GM19099 (cell line): ENCODE data around the gene PPP1R27.

Experiments
- POLR2A ChIP-seq: IDR thresholded peaks from 3 replicates; pipeline ENCODE4 v1.6.1; 2011; ENCODE audit warnings: low read depth; ENCODE audit not compliant: insufficient read length; ENCODE audit errors: extremely low read depth

PPP1R27 gene

GRCh38 chr17:81821603-81822311 is 13.1 kb downstream of the PPP1R27 start:
- no peak for TF ChIP-seq POLR2A

- no peak for TF ChIP-seq POLR2A
Observed at GRCh38 chr17:81821147-81821546, 13.7 kb downstream of the PPP1R27 start.

- no peak for TF ChIP-seq POLR2A
Observed at GRCh38 chr17:81819708-81820107, 15.1 kb downstream of the PPP1R27 start.

DNA sequence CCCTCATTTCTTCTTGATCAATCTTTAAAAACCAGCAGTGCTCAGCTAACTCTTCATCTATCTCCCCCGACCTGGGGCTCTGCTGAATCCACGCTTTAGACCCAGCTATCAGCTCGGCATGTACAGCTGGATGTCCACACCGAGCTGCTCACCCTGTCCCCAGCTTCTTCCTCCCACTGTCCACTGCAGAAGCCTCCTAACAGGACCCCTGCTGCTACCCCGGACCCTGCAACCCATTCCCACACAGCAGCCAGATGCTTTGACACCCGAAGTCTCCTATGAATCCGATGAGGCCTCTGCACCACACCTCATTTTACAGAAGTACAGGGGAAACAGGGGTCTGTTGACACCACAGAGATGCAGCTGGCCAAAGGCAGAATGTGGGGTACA is 17.1 kb downstream of the PPP1R27 start:
- no peak for TF ChIP-seq POLR2A

DNA sequence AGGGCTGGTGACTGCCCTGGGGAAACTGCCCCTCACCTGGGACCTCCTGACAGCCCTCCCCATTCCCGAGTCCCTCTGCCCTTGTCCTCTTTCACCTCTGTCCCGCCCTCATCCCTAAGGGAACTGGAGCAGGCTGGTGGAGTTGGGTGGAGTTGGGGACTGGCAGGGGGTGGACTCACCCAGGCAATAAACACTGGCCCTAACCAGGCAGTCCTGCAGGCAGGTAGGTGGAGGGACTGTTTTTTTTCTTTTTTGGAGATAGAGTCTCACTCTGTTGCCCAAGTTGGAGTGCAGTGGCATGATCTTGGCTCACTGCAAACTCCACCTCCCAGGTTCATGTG is 19.2 kb downstream of the PPP1R27 start:
- TF ChIP-seq POLR2A = no peak

DNA sequence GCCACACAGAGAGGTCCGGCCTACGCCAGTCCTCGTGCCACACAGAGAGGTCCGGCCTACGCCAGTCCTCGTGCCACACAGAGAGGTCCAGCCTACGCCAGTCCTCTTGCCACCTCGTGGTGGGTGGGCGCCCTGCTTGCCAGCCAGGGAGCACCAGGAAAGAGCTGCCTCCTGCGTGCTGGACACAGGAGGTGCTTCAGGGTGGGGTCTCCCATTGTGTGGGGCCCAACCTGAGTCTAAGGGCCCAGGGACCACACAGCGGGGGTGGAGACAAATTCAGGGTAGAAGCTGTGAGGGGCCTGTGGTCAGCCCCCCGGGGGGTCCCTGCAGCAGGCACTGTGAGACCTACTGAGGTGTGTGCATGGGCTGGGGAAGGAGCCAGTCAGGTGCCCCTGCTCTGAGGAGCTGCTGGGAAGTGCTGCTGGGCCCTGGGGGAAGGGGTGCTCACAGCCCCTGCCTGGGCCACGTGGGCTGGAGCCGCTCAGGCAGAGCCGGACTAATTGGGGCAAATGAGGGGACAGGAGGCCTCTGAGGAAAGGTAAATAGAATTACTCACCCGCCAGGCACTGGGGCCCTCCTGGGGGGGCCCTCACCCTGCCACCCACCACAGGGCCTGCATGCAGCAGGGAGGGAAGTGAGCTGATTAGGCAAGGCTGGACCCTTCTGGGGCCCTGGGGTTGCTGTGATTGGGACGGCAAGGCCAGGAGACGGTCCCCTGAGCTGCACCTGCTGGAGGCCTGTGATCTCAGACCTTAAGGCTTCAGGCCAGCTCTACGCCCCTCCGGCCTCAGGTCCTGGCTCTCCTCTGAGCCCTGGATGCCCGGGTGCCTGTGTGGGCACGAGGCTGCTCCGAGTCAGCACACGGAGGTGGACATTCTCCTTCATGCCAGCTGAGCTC is 19.9 kb downstream of the PPP1R27 start:
- no peak for TF ChIP-seq POLR2A

DNA sequence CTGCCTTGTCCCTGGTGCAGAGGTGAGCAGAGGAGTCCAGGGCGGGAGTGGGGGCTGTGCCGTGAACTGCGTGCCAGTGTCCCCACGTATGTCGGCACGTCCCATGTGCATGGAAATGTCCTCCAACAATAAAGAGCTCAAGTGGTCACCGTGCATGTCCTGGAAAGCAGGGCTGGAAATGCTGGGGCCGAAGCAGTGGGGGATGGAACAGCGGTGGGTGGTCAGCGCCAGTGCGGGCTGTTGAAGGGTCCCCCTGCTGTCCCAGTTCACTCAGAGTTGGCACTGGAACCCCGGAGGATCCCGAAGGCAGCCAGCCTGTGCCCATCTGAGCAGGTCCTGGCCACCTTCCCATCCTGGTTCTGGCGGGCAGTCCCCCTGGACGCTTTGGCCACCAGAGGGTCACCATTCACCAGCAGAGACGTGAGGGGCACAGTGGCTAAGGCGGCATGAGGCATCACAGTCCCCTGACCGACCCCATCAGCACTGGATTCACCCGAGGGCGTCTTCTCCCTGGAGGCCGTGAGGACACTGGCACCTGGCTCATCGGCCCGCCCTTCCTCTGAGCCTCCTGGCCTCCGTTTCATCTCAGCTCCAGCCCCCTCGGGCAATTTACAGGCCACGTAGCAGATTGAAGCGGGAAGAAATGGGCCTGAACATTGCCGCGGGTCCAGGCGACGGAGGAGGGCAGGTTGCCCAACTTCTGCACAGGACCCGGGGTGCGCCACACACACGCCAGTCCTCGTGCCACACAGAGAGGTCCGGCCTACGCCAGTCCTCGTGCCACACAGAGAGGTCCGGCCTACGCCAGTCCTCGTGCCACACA is 20.8 kb downstream of the PPP1R27 start:
- no peak for TF ChIP-seq POLR2A

GRCh38 chr17:81813371-81813684 is 21.5 kb downstream of the PPP1R27 start:
- TF ChIP-seq POLR2A = no peak

DNA sequence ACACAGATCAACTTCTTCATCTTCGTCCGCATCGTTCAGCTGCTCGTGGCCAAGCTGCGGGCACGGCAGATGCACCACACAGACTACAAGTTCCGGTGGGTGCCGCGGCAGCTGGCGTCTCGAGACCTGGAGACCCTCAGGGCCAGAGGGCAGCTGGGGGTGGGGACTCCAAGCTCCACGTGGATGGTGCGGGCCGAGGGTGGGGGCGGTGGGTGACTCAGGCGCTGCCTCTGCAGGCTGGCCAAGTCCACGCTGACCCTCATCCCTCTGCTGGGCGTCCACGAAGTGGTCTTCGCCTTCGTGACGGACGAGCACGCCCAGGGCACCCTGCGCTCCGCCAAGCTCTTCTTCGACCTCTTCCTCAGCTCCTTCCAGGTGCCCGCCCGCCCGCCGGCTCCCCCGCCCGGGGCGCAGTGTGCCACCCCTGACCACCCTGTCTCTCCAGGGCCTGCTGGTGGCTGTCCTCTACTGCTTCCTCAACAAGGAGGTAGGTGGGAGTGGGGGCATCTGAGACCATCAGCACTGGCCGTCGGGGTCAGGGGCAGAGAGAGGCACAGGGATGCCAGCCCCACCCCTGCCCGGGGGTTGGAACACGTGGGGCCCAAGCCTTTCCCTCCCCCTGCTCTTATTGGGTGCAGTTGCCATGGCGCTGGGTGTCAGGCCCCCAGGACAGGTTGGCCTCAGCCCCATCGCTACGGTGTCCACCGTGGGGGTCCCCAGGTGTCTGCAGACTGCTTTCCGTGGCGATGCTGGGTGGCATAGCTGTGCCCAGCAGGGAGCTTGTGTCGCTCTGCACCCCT is 22.1 kb downstream of the PPP1R27 start:
- TF ChIP-seq POLR2A = no peak

- TF ChIP-seq POLR2A = no peak
Observed at GRCh38 chr17:81811705-81812570, 22.9 kb downstream of the PPP1R27 start.

DNA sequence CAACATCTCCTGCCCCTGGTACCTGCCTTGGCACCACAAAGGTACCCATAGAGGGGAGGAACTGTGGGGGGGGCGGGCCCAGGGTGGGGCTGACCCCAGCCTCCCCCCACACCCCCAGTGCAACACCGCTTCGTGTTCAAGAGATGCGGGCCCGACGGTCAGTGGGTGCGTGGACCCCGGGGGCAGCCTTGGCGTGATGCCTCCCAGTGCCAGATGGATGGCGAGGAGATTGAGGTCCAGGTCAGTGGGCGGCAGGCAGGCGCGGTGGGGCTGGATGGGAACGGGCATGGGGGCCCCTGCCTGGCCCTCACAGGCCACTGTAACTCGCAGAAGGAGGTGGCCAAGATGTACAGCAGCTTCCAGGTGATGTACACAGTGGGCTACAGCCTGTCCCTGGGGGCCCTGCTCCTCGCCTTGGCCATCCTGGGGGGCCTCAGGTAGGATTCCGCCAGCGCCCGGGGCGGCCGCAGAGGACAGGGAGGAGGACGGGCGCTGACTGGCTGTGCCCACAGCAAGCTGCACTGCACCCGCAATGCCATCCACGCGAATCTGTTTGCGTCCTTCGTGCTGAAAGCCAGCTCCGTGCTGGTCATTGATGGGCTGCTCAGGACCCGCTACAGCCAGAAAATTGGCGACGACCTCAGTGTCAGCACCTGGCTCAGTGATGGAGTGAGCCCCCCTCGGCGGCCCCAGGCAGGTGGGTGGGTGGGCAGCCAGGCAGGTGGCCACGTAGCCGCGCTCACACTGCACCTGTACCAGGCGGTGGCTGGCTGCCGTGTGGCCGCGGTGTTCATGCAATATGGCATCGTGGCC is 23.8 kb downstream of the PPP1R27 start:
- TF ChIP-seq POLR2A = no peak

- no peak for TF ChIP-seq POLR2A
Observed at GRCh38 chr17:81810476-81810875, 24.4 kb downstream of the PPP1R27 start.

- no peak for TF ChIP-seq POLR2A
Observed at GRCh38 chr17:81809556-81809998, 25.3 kb downstream of the PPP1R27 start.

GRCh38 chr17:81808778-81809555 is 25.9 kb downstream of the PPP1R27 start:
- TF ChIP-seq POLR2A = no peak
